Right ventricle myocardium inferior (tissue), 1 donor: ENCODE data around the gene GPR137B. TPM values are rescaled to one million over a fixed set of nuclear protein-coding genes. Genes with fewer than 3 reads are reported as not detected.
"Not testable (repeated sequence)": the region's sequence is repeated elsewhere in the genome, so short reads cannot be mapped to it uniquely, and the experiment has no call there.

Experiments used
- ATAC-seq: fragments of 200-7000 bp; cut with Tn5 transposase; one replicate; pipeline ENCODE4 v1.9.1; 2020; ENCODE audit warnings: mild to moderate bottlenecking, moderate library complexity
- DNase-seq: peaks from one replicate; pipeline ENCODE4 v3.0.0; 2021; ENCODE audit errors: missing footprints
- intact Hi-C: fragments of 100-400 bp; cut with DNase I; formaldehyde crosslinking; loops from one replicate; pipeline ENCODE4 v1.11.0; 2022
- total RNA-seq: library from RNA; stranded (reverse); fragmentation: NEBNext Ultra II Directional; extraction: Animal tissue kit (Norgen Biotek cat#: 25700); gene quantifications from one replicate; pipeline ENCODE4 v1.2.1, GENCODE V29; 2021
- donor health status: DM: no; HTN: yes; CAD: no; lungs with severe emphysema.

The GPR137B gene
- total RNA-seq, 1 donor from 2014 or later, result 32.0 TPM

- DNase-seq, result no peak
- intact Hi-C loops, result no loop called here
- no peak for ATAC-seq
Measured at GRCh38 chr1:236168716-236169429, 26.5 kb downstream of the GPR137B start.

- DNase-seq (no peak), ATAC-seq (no peak)
- intact Hi-C loops, result no loop called here
Measured at GRCh38 chr1:236172041-236172579, 29.8 kb downstream of the GPR137B start.

DNA sequence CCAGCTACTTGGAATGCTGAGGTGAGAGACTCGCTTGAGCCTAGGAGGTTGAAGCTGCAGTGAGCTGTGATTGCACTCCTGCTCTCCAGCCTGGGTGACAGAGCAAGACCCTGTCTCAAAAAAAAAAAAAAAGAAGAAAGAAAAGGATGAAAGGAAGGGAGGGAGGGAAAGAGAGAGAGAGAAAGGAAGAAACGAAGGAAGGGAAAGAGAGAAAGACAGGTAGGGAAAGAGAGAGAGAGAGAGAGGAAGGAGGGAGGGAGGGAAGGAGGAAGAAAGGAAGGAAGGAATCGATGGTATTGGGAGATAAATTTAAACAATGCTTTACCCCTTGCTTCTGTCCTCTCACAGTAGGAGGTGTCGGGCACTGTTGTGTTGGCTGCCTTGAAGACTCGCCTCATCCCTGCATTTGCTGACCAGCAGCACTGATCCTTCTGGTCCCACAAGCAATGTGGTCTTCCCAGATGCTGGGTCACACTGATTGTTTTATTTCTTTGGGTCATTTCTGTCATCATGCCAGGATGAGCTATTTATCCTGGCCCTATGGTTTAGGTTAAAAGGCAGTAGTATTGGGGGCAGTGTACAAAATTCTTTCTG is 30.9 kb downstream of the GPR137B start:
- DNase-seq (no peak), ATAC-seq (no peak)
- intact Hi-C loops, result no loop called here

GRCh38 chr1:236175642-236176336 is 33.5 kb downstream of the GPR137B start:
- intact Hi-C loops, result no loop called here
- DNase-seq (no peak), ATAC-seq (no peak)

GRCh38 chr1:236176337-236177336 is 34.3 kb downstream of the GPR137B start:
- intact Hi-C loops, result no loop called here

GRCh38 chr1:236179634-236180033 is 37.3 kb downstream of the GPR137B start:
- ATAC-seq (no peak), DNase-seq (no peak)
- intact Hi-C loops, result no loop called here

More at GRCh38 chr1:236176337-236177336, 34.3 kb downstream of the GPR137B start:
- DNase-seq, result no peak
- ATAC-seq, result peak; percentile 39

DNA sequence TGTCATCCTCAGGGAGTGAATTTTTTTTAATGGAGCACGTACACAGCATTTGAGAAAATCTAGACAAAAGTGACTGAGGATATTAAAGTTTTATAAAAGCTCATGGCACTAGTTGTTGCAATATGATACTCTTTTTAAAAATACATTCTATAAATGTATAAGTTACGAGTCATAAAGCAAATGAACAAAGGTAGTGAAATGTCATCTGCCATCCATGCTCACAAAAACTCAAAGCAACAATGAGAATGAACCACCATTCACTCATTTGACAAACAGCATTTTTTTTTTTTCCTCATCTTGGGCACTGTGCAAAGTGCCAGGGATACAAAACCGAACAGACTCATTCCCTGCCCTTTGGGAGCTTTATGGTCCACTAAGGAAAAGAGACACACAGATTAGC is 38.7 kb downstream of the GPR137B start:
- intact Hi-C loops, result no loop called here
- DNase-seq, result no peak
- no peak for ATAC-seq

GRCh38 chr1:236185687-236186086 is 43.3 kb downstream of the GPR137B start:
- ATAC-seq (no peak), DNase-seq (no peak)
- intact Hi-C loops, result no loop called here

DNA sequence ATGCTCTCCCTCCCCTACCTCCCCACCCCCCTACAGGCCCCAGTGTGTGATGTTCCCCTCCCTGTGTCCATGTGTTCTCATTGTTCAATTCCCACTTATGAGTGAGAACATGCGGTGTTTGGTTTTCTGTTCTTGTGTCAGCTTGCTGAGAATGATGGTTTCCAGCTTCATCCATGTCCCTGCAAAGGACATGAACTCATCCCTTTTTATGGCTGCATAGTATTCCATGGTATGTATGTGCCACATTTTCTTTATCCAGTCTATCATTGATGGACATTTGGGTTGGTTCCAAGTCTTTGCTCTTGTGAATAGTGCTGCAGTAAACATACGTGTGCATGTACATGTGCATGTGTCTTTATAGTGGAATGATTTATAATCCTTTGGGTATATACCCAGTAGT is 44.1 kb downstream of the GPR137B start:
- ATAC-seq, DNase-seq, intact Hi-C loops: not testable (repeated sequence)

DNA sequence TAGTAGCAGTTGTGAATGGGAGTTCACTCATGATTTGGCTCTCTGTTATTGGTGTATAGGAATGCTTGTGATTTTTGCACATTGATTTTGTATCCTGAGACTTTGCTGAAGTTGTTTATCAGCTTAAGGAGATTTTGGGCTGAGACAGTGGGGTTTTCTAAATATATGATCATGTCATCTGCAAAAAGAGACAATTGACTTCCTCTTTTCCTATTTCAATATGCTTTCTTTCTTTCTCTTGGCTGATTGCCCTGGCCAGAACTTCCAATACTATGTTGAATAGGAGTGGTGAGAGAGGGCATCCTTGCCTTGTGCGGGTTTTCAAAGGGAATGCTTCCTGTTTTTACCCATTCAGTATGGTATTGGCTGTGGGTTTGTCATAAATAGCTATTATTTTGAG is 45.7 kb downstream of the GPR137B start:
- ATAC-seq, intact Hi-C loops, DNase-seq: not testable (repeated sequence)

DNA sequence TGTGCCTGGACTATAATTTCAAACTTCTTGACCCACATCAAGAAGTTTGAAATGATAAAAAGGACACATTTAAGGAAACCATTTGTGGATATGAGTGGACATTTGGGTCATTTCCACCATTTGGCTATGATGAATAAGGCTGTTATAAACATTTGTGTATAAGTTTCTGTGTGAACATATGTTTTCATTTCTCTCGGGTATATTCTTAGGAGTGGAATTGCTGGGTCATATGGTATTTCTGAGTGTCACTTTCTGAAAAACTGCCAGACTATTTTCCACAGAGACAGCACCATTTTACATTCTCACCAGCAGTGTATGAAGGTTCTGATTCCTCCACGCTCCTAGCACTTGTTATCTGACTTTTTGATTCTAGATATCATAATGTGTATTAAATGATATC is 50.8 kb downstream of the GPR137B start:
- no peak for ATAC-seq
- DNase-seq, result no peak
- intact Hi-C loops, result no loop called here

DNA sequence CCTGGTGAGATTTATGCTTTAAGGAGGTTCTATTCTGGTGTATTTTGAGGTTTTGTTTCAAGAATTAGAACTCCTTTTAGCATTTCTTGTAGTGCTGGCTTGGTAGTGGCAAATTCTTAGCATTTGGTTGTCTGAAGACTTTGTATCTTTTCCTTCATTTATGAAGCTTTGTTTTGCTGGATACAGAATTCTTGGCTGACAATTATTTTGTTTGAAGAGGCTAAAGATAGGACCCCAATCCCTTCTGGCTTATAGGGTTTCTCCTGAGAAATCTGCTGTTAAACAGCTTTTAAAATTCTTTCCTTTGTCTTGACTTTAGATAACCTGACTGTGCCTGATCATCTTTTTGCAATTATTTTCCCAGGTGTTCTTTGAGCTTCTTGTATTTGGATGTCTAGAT is 58.6 kb downstream of the GPR137B start:
- DNase-seq (no peak), ATAC-seq (no peak)
- intact Hi-C loops, result no loop called here

DNA sequence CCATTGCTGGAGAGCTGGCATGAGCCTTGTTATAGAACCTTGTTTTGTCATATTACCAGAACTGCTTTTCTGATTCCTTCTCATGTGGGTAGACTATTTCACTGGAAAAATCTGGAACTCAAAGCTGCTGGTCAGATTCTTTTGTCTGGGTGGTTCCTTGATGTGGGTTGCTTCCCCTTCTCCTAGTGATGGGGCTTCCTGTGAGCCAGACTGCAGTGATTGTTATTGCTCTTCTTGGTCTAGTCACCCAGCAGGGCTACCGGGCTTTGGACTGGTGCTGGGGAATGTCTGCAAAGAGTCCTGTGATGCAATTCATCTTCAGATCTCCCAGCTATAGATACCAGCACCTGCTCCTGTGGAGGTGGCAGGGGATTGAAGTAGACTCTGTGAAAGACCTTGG is 59.4 kb downstream of the GPR137B start:
- intact Hi-C loops, result no loop called here
- no peak for DNase-seq
- no peak for ATAC-seq

GRCh38 chr1:236204039-236204438 is 61.7 kb downstream of the GPR137B start:
- DNase-seq, result no peak
- intact Hi-C loops, result no loop called here

DNA sequence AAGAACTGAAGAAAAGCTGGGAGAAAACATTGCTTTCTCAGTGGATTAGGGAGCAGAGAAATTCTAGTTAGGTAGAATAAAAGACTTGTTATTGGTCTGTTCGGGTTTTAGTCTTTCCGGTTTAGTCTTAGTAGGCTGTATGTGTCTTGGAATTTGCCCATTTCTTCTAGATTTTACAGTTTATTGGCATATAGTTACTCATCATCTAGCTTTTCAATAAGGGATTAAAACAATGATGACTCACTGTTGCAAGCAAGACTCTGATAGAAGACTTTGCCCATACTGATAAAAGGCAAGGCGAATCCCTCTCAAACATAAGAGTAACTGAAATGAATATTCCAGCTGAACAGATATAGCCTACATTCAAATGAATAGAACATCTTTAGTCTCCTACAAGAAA is 62.3 kb downstream of the GPR137B start:
- intact Hi-C loops, result no loop called here
- DNase-seq (no peak), ATAC-seq (no peak)

More at GRCh38 chr1:236204039-236204438, 61.7 kb downstream of the GPR137B start:
- ATAC-seq, result no peak

- intact Hi-C loops, result no loop called here
- ATAC-seq (peak; percentile 91), DNase-seq (no peak)
Measured at GRCh38 chr1:236206548-236206947, 64.2 kb downstream of the GPR137B start.

GRCh38 chr1:236207121-236207520 is 64.8 kb downstream of the GPR137B start:
- no peak for DNase-seq
- ATAC-seq, result no peak
- intact Hi-C loops, result no loop called here

DNA sequence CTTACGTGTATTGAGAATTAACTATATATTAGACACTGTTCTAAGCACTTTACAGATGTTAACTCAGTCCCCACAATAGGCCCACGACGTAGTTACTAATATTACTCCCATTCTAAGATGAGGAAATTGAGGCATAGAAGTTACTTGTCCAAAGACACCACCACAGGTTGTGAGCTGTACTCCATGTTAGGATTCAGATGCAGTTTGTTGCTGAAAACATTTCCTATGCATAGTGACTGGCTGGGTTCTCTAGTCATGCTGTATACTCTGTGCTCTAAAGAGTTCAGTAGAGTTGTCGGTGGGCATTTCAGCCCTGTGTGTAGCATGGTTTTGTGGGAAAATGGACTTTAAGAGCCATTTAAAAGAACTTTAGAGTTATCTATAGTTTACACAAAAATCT is 65.2 kb downstream of the GPR137B start:
- DNase-seq (no peak), ATAC-seq (no peak)
- intact Hi-C loops, result no loop called here

DNA sequence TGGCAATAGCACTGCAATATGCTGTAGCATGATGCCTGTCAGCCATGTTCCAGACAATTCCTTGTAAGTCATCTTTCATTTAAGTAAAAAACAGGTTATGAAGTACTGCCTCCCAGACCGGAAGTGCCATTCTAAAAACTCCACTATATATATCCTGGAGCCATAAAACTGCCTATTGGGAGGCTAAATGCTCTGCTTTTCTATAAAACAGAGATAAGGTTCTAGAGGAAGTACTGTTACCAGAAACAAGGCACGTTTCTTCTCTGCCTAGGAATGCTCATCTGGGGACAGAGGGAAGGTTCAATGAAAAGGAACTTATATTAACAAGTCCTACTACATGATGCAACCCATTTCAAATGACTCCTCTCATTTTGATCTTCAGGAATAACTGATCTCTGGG is 66.8 kb downstream of the GPR137B start:
- ATAC-seq (no peak), DNase-seq (no peak)
- intact Hi-C loops, result no loop called here
